OCI-M2 (cell line): ENCODE measurements around the gene IGSF5.
"Not testable (repeated sequence)": the region's sequence is repeated elsewhere in the genome, so short reads cannot be mapped to it uniquely, and the experiment has no call there.

Experiments used
- DNase-seq: peaks from one replicate; lab custom pipeline; 2025; ENCODE audit not compliant: unreplicated experiment; lab: John Stamatoyannopoulos, UW

Gene IGSF5

GRCh38 chr21:39737376-39738000 lies 7.5 kb upstream of the IGSF5 start:
- DNase-seq: no peak

GRCh38 chr21:39738566-39738965 lies 6.4 kb upstream of the IGSF5 start:
- no peak for DNase-seq

DNA sequence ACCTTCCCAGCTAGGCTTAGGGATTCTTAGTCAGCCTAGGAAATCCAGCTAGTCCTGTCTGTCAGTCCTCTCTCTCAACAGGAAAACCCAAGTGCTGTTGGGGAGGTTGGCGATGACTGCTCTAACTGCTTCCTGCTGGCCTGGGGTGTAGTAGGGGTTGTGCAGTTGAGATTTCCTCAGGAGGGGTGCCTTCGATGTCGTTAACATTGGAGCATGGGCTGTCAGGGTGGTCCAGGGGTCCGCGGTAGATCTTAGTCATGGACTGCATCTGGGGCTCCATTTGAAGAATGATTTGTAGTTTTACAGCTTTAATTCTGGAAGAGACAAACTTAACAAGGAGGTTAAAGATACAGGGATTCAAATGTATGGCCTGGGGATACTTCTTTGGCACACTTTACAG lies 5.5 kb upstream of the IGSF5 start:
- not testable (repeated sequence) for DNase-seq

GRCh38 chr21:39742561-39742960 lies 2.4 kb upstream of the IGSF5 start:
- not testable (repeated sequence) for DNase-seq

DNA sequence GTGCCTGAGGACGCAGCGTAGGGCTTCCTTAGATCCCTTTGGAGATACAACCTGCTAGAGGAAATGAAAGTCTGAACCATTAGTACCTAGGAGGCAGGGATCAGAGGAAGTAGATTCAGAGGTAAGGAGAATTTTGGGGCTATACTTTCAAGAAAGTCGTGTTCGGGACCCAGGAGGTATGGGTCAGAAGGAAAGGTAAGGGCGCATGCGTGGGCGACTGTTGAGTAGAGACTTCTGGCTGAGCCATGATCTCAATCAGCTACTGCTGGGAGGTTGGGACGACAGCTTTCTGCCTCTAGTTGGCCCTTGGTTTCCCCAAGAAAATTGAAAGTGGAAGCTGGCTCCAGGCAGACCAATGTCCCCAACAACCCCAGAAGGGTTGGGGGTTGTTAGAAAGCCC lies 349 bp downstream of the IGSF5 start:
- not testable (repeated sequence) for DNase-seq

DNA sequence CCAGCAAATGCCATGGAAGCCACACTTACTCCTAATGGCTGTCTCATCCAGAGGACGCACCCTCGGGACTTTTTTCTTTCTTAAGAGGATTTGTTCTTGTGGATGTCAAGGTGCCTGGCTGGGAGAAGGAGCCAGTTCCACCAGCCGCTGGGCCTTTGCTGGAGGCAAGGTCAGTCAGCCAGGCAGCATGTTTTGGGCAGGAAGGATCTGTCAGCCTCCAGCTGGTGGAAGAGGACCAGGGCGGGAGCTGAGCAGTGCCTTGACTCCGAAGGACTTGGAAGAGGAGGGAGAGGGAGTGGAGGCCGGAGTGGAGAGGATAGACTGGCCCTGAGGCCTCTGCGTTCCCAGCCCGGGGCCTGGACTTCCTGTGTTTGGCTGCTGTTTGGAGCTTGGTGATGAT lies 5.7 kb downstream of the IGSF5 start:
- no peak for DNase-seq

GRCh38 chr21:39754811-39755210 lies 9.8 kb downstream of the IGSF5 start:
- DNase-seq: no peak

GRCh38 chr21:39756285-39756684 lies 11.3 kb downstream of the IGSF5 start:
- DNase-seq: no peak

- DNase-seq: no peak
Observed at GRCh38 chr21:39763272-39763970, 18.4 kb downstream of the IGSF5 start.

GRCh38 chr21:39774227-39774626 lies 29.2 kb downstream of the IGSF5 start:
- DNase-seq: no peak

- no peak for DNase-seq
Observed at GRCh38 chr21:39775816-39776215, 30.8 kb downstream of the IGSF5 start.

- DNase-seq: no peak
Observed at GRCh38 chr21:39776589-39776988, 31.6 kb downstream of the IGSF5 start.

GRCh38 chr21:39781331-39781730 lies 36.3 kb downstream of the IGSF5 start:
- no peak for DNase-seq

- no peak for DNase-seq
Observed at GRCh38 chr21:39788383-39788782, 43.4 kb downstream of the IGSF5 start.

GRCh38 chr21:39796466-39796865 lies 51.5 kb downstream of the IGSF5 start:
- DNase-seq: no peak

DNA sequence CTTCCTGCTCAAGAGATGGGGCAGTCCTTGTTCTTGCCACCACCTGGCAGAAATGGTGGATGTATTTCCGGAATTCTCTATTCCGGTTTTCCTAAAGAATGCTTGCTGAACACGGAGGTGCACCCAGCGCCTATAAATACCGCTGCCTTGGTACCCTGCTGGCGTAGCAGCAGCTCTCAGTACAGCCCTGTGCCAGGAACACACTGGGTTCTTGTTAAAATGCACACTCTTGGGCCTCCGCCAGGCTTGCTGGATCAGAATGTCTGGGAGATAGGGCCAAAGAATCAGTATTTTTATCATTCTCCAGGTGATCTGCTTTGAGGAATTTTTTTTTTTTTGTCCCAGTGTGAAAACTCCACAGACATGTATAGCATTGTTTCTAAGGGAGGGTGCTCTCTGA lies 54.2 kb downstream of the IGSF5 start:
- no peak for DNase-seq

- DNase-seq: no peak
Observed at GRCh38 chr21:39800311-39800710, 55.3 kb downstream of the IGSF5 start.

DNA sequence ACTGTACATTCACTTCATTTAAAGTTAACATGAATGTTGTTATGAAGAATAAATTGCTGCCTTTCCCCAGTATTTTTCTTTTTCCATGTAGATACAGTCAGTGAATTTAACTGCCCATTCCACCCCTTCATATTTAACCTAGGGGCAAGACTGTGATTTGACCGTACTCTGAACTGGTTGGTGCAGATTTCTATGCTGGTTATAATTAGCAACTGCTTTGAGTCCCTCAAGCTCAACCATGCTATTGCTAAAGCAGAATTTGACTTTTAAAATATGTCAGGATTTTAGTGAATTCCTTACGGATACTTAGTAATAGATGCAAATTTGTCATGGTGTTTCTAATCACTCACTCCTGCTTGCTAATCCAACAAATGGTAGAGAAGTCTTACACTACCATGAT lies 57.2 kb downstream of the IGSF5 start:
- DNase-seq: no peak

- DNase-seq: no peak
Observed at GRCh38 chr21:39803393-39803792, 58.4 kb downstream of the IGSF5 start.

GRCh38 chr21:39804240-39804639 lies 59.3 kb downstream of the IGSF5 start:
- no peak for DNase-seq

DNA sequence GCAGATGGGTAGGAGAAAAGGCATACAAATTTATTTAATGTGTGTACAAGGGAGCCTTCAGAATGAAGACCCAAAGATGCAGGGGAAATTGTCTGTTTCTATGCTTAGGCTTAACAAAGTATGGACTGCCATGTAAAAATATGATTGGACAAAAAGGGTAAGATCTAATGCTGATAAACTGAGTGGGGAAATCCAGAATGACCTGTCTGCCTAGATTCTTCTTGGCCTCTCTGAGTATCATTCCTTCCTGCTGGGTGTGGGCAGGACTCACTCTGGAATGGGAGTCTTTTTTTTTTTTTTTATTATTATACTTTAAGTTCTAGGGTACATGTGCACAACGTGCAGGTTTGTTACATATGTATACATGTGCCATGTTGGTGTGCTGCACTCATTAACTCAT lies 61.0 kb downstream of the IGSF5 start:
- DNase-seq: no peak

DNA sequence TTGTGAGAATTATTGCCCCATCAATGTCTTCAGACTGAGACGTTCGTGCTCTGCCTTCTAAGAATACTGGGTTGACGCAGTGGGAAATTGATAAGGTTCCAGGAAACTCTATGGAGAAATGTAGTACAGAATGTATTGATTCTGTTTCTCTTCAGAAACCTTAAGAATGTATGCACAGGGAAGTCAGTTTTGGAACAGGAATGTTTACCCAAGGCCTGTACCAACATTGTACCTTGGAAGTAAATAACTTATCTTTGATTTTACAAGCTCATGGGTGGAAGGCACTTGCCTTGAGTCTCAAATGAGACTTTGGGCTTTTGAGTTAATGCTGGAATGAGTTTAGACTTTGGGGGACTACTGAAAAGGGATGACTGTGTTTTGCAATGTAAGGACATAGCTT lies 62.8 kb downstream of the IGSF5 start:
- DNase-seq: no peak

GRCh38 chr21:39809936-39810335 lies 65.0 kb downstream of the IGSF5 start:
- no peak for DNase-seq
